ENCODE measurements around the gene C9.
A peak's percentile ranks its signal among the peaks of the same experiment; 100 is the strongest.

C9 gene

GRCh38 chr5:39400713-39401578, 36.7 kb upstream of the C9 start:
- no peak for DNase-seq (ENCODE audit: extremely low read depth, low read depth)
- no peak for TF ChIP-seq CTCF (IDR thresholded peaks at IDR 0.05; ENCODE audit: low read depth, low read length)

- DNase-seq (ENCODE audit: extremely low read depth, low read depth) = peak; percentile 93
- TF ChIP-seq CTCF (IDR thresholded peaks at IDR 0.05; ENCODE audit: low read depth, low read length) = no peak
Measured at GRCh38 chr5:39399135-39400036, 35.1 kb upstream of the C9 start.

- TF ChIP-seq CTCF (IDR thresholded peaks at IDR 0.05; ENCODE audit: low read depth, low read length) = no peak
- no peak for DNase-seq (ENCODE audit: extremely low read depth, low read depth)
Measured at GRCh38 chr5:39396843-39397242, 32.5 kb upstream of the C9 start.

GRCh38 chr5:39395521-39395920, 31.2 kb upstream of the C9 start:
- no peak for TF ChIP-seq CTCF (IDR thresholded peaks at IDR 0.05; ENCODE audit: low read depth, low read length)
- DNase-seq (ENCODE audit: extremely low read depth, low read depth) = no peak

- no peak for TF ChIP-seq CTCF (IDR thresholded peaks at IDR 0.05; ENCODE audit: low read depth, low read length)
- DNase-seq (ENCODE audit: extremely low read depth, low read depth) = no peak
Measured at GRCh38 chr5:39394946-39395345, 30.7 kb upstream of the C9 start.

- no peak for DNase-seq (ENCODE audit: extremely low read depth, low read depth)
- TF ChIP-seq CTCF (IDR thresholded peaks at IDR 0.05; ENCODE audit: low read depth, low read length) = no peak
Measured at GRCh38 chr5:39390945-39391344, 26.6 kb upstream of the C9 start.

- no peak for DNase-seq (ENCODE audit: extremely low read depth, low read depth)
- no peak for TF ChIP-seq CTCF (IDR thresholded peaks at IDR 0.05; ENCODE audit: low read depth, low read length)
Measured at GRCh38 chr5:39387293-39387692, 23.0 kb upstream of the C9 start.
